Right ventricle myocardium inferior (tissue), 1 donor: ENCODE data around the gene CATSPERZ. TPM values are rescaled to one million over a fixed set of nuclear protein-coding genes. Genes with fewer than 3 reads are reported as not detected.

ENCODE experiments used
- ATAC-seq: fragments of 200-7000 bp; cut with Tn5 transposase; one replicate; pipeline ENCODE4 v1.9.1; 2020; ENCODE audit warnings: mild to moderate bottlenecking, moderate library complexity
- DNase-seq: peaks from one replicate; pipeline ENCODE4 v3.0.0; 2021; ENCODE audit errors: missing footprints
- intact Hi-C: fragments of 100-400 bp; cut with DNase I; formaldehyde crosslinking; loops from one replicate; pipeline ENCODE4 v1.11.0; 2022
- total RNA-seq: library from RNA; stranded (reverse); fragmentation: NEBNext Ultra II Directional; extraction: Animal tissue kit (Norgen Biotek cat#: 25700); gene quantifications from one replicate; pipeline ENCODE4 v1.2.1, GENCODE V29; 2021
- donor health status: DM: no; HTN: yes; CAD: no; lungs with severe emphysema.

The CATSPERZ gene
- total RNA-seq, 1 donor from 2014 or later: not detected

GRCh38 chr11:64262271-64263002 is 37.7 kb upstream of the CATSPERZ start:
- intact Hi-C loops: no loop called here
- ATAC-seq (no peak), DNase-seq (no peak)

GRCh38 chr11:64263021-64263946 is 36.9 kb upstream of the CATSPERZ start:
- ATAC-seq (no peak), DNase-seq (no peak)
- intact Hi-C loops: no loop called here

- intact Hi-C loops: no loop called here
- DNase-seq (no peak), ATAC-seq (no peak)
Observed at GRCh38 chr11:64263947-64264317, 36.2 kb upstream of the CATSPERZ start.

- ATAC-seq (no peak), DNase-seq (no peak)
- intact Hi-C loops: no loop called here
Observed at GRCh38 chr11:64264371-64264852, 35.7 kb upstream of the CATSPERZ start.

- DNase-seq (no peak), ATAC-seq (no peak)
- intact Hi-C loops: no loop called here
Observed at GRCh38 chr11:64265176-64266160, 34.7 kb upstream of the CATSPERZ start.

- intact Hi-C loops: no loop called here
- DNase-seq (no peak), ATAC-seq (no peak)
Observed at GRCh38 chr11:64266339-64266738, 33.8 kb upstream of the CATSPERZ start.

GRCh38 chr11:64267207-64267945 is 32.8 kb upstream of the CATSPERZ start:
- intact Hi-C loops: no loop called here
- ATAC-seq (no peak), DNase-seq (no peak)

- intact Hi-C loops: loop anchor here (2.0 kb wide), 2 partner anchors 19 to 37 kb away; partner anchors contain the start of gene ESRRA
- ATAC-seq (no peak), DNase-seq (no peak)
Observed at GRCh38 chr11:64268025-64268892, 31.9 kb upstream of the CATSPERZ start.

- intact Hi-C loops: loop anchor here (2.0 kb wide), 2 partner anchors 20 to 36 kb away; partner anchors contain the start of gene ESRRA
- peak; percentile 85 for DNase-seq
- peak; percentile 18 for ATAC-seq
Observed at GRCh38 chr11:64268893-64269539, 31.1 kb upstream of the CATSPERZ start.

GRCh38 chr11:64269540-64270220 is 30.5 kb upstream of the CATSPERZ start:
- peak; percentile 98 for DNase-seq
- intact Hi-C loops: loop anchor here (1.0 to 2.0 kb wide), 4 partner anchors 16 to 48 kb away; partner anchors contain the start of genes ESRRA, GPR137 and TRMT112

GRCh38 chr11:64275031-64275800 is 24.9 kb upstream of the CATSPERZ start:
- no peak for DNase-seq
- intact Hi-C loops: no loop called here
- ATAC-seq: no peak

More at GRCh38 chr11:64269540-64270220, 30.5 kb upstream of the CATSPERZ start:
- peak; percentile 90 for ATAC-seq

- DNase-seq: no peak
- no peak for ATAC-seq
Observed at GRCh38 chr11:64275841-64276240, 24.3 kb upstream of the CATSPERZ start.

GRCh38 chr11:64276653-64277431 is 23.3 kb upstream of the CATSPERZ start:
- intact Hi-C loops: no loop called here
- DNase-seq (no peak), ATAC-seq (no peak)

More at GRCh38 chr11:64275841-64276240, 24.3 kb upstream of the CATSPERZ start:
- intact Hi-C loops: no loop called here

GRCh38 chr11:64278576-64279190 is 21.5 kb upstream of the CATSPERZ start:
- intact Hi-C loops: no loop called here
- no peak for ATAC-seq
- no peak for DNase-seq
